Panc1 (cell line): ENCODE results near the gene S1PR2. TPM values are rescaled to one million over a fixed set of nuclear protein-coding genes. Genes with fewer than 3 reads are reported as not detected.

Experiments
- ATAC-seq: fragments of 200-7000 bp; cut with Tn5 transposase; 2 replicates; pipeline ENCODE4 v1.9.1; 2020; ENCODE audit warnings: mild to moderate bottlenecking, moderate library complexity
- BruUV-seq: library from RNA; stranded (reverse); fragments of 400-500 nt; replicated peaks from 2 replicates; lab custom pipeline; 2021; lab: Mats Ljungman, UMichigan
- CTCF ChIA-PET: fragments of 300-600 bp; sonication (Branson Sonifier 250); formaldehyde crosslinking; loops from one replicate; lab custom pipeline; 2022; ENCODE audit warnings: antibody characterized with exemption; lab: Charles Lee
- POLR2A ChIA-PET: fragments of 300-600 bp; sonication (Branson Sonifier 250); formaldehyde crosslinking; loops from one replicate; lab custom pipeline; 2022; ENCODE audit warnings: antibody characterized with exemption; lab: Charles Lee
- DNase-seq: peaks from one replicate; pipeline ENCODE4 v3.0.0-alpha.2; 2010; ENCODE audit warnings: low read depth, low spot score
- H3K27ac ChIP-seq: 2 replicates; pipeline ENCODE4 v1.5.1; 2011; ENCODE audit warnings: mild to moderate bottlenecking, low read length, inconsistent platforms
- H3K27me3 ChIP-seq: fragments of 200-500 bp; sonication (Bioruptor generic); 2 replicates; pipeline ENCODE4 v1.6.0; 2014; ENCODE audit warnings: low read length, inconsistent platforms; ENCODE audit not compliant: control insufficient read depth, insufficient read depth
- H3K36me3 ChIP-seq: fragments of 200-500 bp; sonication (Bioruptor generic); 2 replicates; pipeline ENCODE4 v1.5.1; 2014; ENCODE audit warnings: inconsistent platforms, mild to moderate bottlenecking, low read length, moderate library complexity; ENCODE audit not compliant: control insufficient read depth, insufficient read depth
- H3K4me1 ChIP-seq: 2 replicates; pipeline ENCODE4 v1.5.1; 2011; ENCODE audit warnings: inconsistent platforms, mild to moderate bottlenecking, low read length, moderate library complexity; ENCODE audit not compliant: control insufficient read depth, insufficient read depth
- H3K4me3 ChIP-seq, 2 experiments: 2 replicates each; pipeline ENCODE4 v1.5.1; 2011 to 2012; ENCODE audit warnings: low read depth in 2 of 2, low read length in 2 of 2, mild to moderate bottlenecking in 2 of 2, inconsistent platforms in 1 of 2, moderate library complexity in 1 of 2
- H3K9me3 ChIP-seq: fragments of 200-500 bp; sonication (Bioruptor generic); 2 replicates; pipeline ENCODE4 v1.5.1; 2014; ENCODE audit warnings: low read depth, mild to moderate bottlenecking, inconsistent platforms, low read length, moderate library complexity; ENCODE audit not compliant: control insufficient read depth, insufficient read depth
- CTCF ChIP-seq: fragments of 450-650 bp; IDR thresholded peaks from 2 replicates; pipeline ENCODE4 v1.5.1; 2017; ENCODE audit warnings: mild to moderate bottlenecking
- POLR2AphosphoS5 ChIP-seq: IDR thresholded peaks from 2 replicates; pipeline ENCODE4 v1.6.1; 2012; ENCODE audit warnings: mild to moderate bottlenecking, low read depth, low read length, moderate library complexity
- REST ChIP-seq, 2 experiments: IDR thresholded peaks; 2 replicates each; pipeline ENCODE4 v1.6.1; 2011 to 2012; ENCODE audit warnings: low read depth in 2 of 2, control low read depth in 1 of 2, low read length in 1 of 2, mild to moderate bottlenecking in 1 of 2, moderate library complexity in 1 of 2; ENCODE audit not compliant: insufficient read depth in 1 of 2
- SIN3A ChIP-seq: IDR thresholded peaks from 2 replicates; pipeline ENCODE4 v1.6.1; 2012; ENCODE audit warnings: low read depth, mild to moderate bottlenecking, low read length, moderate library complexity, borderline replicate concordance; ENCODE audit not compliant: insufficient read depth
- TCF7L2 ChIP-seq: IDR thresholded peaks from 2 replicates; pipeline ENCODE4 v1.6.1; 2011; ENCODE audit warnings: mild to moderate bottlenecking, low read depth, low read length, inconsistent platforms
- in situ Hi-C: cut with HindIII; loops from 2 replicates; pipeline ENCODE4 v1.10.0; 2016; ENCODE audit warnings: low sequenced_read_pairs, low pct_unique_long_range_greater_than_20kb
- intact Hi-C: fragments of 100-400 bp; cut with micrococcal nuclease; formaldehyde crosslinking; loops from one replicate; pipeline ENCODE4 v1.10.0; 2022; ENCODE audit not compliant: unreplicated experiment
- total RNA-seq: library from RNA; stranded (reverse); gene quantifications from one replicate; pipeline ENCODE4 v1.2.1, GENCODE V29; 2021; ENCODE audit not compliant: unreplicated experiment

S1PR2 gene
- total RNA-seq, 1 experiment from 2014 or later: 2.9 TPM

- intact Hi-C loops (no loop called here), in situ Hi-C loops (no loop called here)
- no peak overlapping the region for H3K27ac ChIP-seq
- ChIA-PET CTCF (interaction anchor here (1.8 kb wide), 2 partner anchors 129 to 132 kb away, joined by 5 to 13 read pairs; no protein-coding TSS in a partner anchor), POLR2A (interaction anchor here (0.6 to 1.3 kb wide), 3 partner anchors 26 to 61 kb away, joined by 3 to 6 read pairs (median 3); no protein-coding TSS in a partner anchor)
- DNase-seq (no peak), ATAC-seq (peak; percentile 58)
- no peaks in the 10 kb centered on the region for H3K9me3 ChIP-seq
- BruUV-seq: no TSS peak
- no peaks in the 10 kb centered on the region for H3K27me3 ChIP-seq
- H3K36me3 ChIP-seq: no peaks in the 10 kb centered on the region
- TF ChIP-seq SIN3A (no peak), CTCF (no peak), TCF7L2 (no peak), REST (IDR thresholded peaks at IDR 0.05; ENCODE audit: insufficient read depth in 1 of 2, low read depth in 2 of 2, low read length in 1 of 2) (no peak), POLR2AphosphoS5 (no peak)
- H3K4me3 ChIP-seq: no peak overlapping the region
- peaks cover 6% of the 10 kb centered on the region; the same call in 1 of the 2 replicates for H3K4me1 ChIP-seq
Observed at GRCh38 chr19:10260141-10260584, 29.0 kb upstream of the S1PR2 start.

GRCh38 chr19:10259162-10259905 lies 28.2 kb upstream of the S1PR2 start:
- TF ChIP-seq TCF7L2: no peak
- peak; percentile 81; the same call in 1 of the 2 replicates for TF ChIP-seq CTCF
- POLR2A ChIA-PET: interaction anchor here (0.6 to 1.3 kb wide), 5 partner anchors 27 to 129 kb away, joined by 3 to 6 read pairs (median 3); partner anchors contain the start of gene TYK2
- CTCF ChIA-PET: interaction anchor here (0.6 to 1.8 kb wide), 12 partner anchors 10 to 226 kb away, joined by 3 to 13 read pairs (median 4); partner anchors contain the start of genes ICAM1 and ICAM5
- H3K27ac ChIP-seq: no peak overlapping the region
- peaks cover 6% of the 10 kb centered on the region; the same call in 1 of the 2 replicates for H3K4me1 ChIP-seq
- DNase-seq (peak; percentile 46), ATAC-seq (peak; percentile 75)
- H3K27me3 ChIP-seq: no peaks in the 10 kb centered on the region
- BruUV-seq: no TSS peak
- H3K36me3 ChIP-seq: no peaks in the 10 kb centered on the region
- in situ Hi-C loops: no loop called here
- no peaks in the 10 kb centered on the region for H3K9me3 ChIP-seq
- H3K4me3 ChIP-seq: no peak overlapping the region
- intact Hi-C loops: loop anchor here (5.0 kb wide), 1 partner anchor 128 kb away; no protein-coding TSS in a partner anchor
